OCI-LY1 (cell line): Measurements from ENCODE around the gene D2HGDH.

Experiments used
- CTCF ChIP-seq: fragments of 200-600 bp; sonication (generic), shearing (Covaris generic); IDR thresholded peaks from 2 replicates; pipeline ENCODE4 v1.5.1; 2017; ENCODE audit warnings: mild to moderate bottlenecking, antibody characterized with exemption, low read length, moderate library complexity, mixed read lengths
- EZH2 ChIP-seq: fragments of 200-600 bp; sonication (generic), shearing (Covaris generic); IDR thresholded peaks from 2 replicates; pipeline ENCODE4 v1.8.0; 2017; ENCODE audit warnings: borderline replicate concordance, mixed run types, mild to moderate bottlenecking, antibody characterized with exemption, low read length, moderate library complexity, mixed read lengths

GRCh38 chr2:241695651-241696050 lies 38.8 kb upstream of the D2HGDH start:
- TF ChIP-seq CTCF (no peak), EZH2 (no peak)
